Panc1 (cell line): ENCODE data around the gene BHLHE23. TPM values are rescaled to one million over a fixed set of nuclear protein-coding genes. Genes with fewer than 3 reads are reported as not detected.
"Not testable (repeated sequence)": the region's sequence is repeated elsewhere in the genome, so short reads cannot be mapped to it uniquely, and the experiment has no call there.

Source experiments
- ATAC-seq: fragments of 200-7000 bp; cut with Tn5 transposase; 2 replicates; pipeline ENCODE4 v1.9.1; 2020; ENCODE audit warnings: mild to moderate bottlenecking, moderate library complexity
- BruUV-seq: library from RNA; stranded (reverse); fragments of 400-500 nt; replicated peaks from 2 replicates; lab custom pipeline; 2021; lab: Mats Ljungman, UMichigan
- CTCF ChIA-PET: fragments of 300-600 bp; sonication (Branson Sonifier 250); formaldehyde crosslinking; loops from one replicate; lab custom pipeline; 2022; ENCODE audit warnings: antibody characterized with exemption; lab: Charles Lee
- POLR2A ChIA-PET: fragments of 300-600 bp; sonication (Branson Sonifier 250); formaldehyde crosslinking; loops from one replicate; lab custom pipeline; 2022; ENCODE audit warnings: antibody characterized with exemption; lab: Charles Lee
- DNase-seq: peaks from one replicate; pipeline ENCODE4 v3.0.0-alpha.2; 2010; ENCODE audit warnings: low read depth, low spot score
- H3K27ac ChIP-seq: 2 replicates; pipeline ENCODE4 v1.5.1; 2011; ENCODE audit warnings: mild to moderate bottlenecking, low read length, inconsistent platforms
- H3K27me3 ChIP-seq: fragments of 200-500 bp; sonication (Bioruptor generic); 2 replicates; pipeline ENCODE4 v1.6.0; 2014; ENCODE audit warnings: low read length, inconsistent platforms; ENCODE audit not compliant: control insufficient read depth, insufficient read depth
- H3K36me3 ChIP-seq: fragments of 200-500 bp; sonication (Bioruptor generic); 2 replicates; pipeline ENCODE4 v1.5.1; 2014; ENCODE audit warnings: inconsistent platforms, mild to moderate bottlenecking, low read length, moderate library complexity; ENCODE audit not compliant: control insufficient read depth, insufficient read depth
- H3K4me1 ChIP-seq: 2 replicates; pipeline ENCODE4 v1.5.1; 2011; ENCODE audit warnings: inconsistent platforms, mild to moderate bottlenecking, low read length, moderate library complexity; ENCODE audit not compliant: control insufficient read depth, insufficient read depth
- H3K4me3 ChIP-seq, 2 experiments: 2 replicates each; pipeline ENCODE4 v1.5.1; 2011 to 2012; ENCODE audit warnings: low read depth in 2 of 2, low read length in 2 of 2, mild to moderate bottlenecking in 2 of 2, inconsistent platforms in 1 of 2, moderate library complexity in 1 of 2
- H3K9me3 ChIP-seq: fragments of 200-500 bp; sonication (Bioruptor generic); 2 replicates; pipeline ENCODE4 v1.5.1; 2014; ENCODE audit warnings: low read depth, mild to moderate bottlenecking, inconsistent platforms, low read length, moderate library complexity; ENCODE audit not compliant: control insufficient read depth, insufficient read depth
- POLR2AphosphoS5 ChIP-seq: IDR thresholded peaks from 2 replicates; pipeline ENCODE4 v1.6.1; 2012; ENCODE audit warnings: mild to moderate bottlenecking, low read depth, low read length, moderate library complexity
- SIN3A ChIP-seq: IDR thresholded peaks from 2 replicates; pipeline ENCODE4 v1.6.1; 2012; ENCODE audit warnings: low read depth, mild to moderate bottlenecking, low read length, moderate library complexity, borderline replicate concordance; ENCODE audit not compliant: insufficient read depth
- TCF7L2 ChIP-seq: IDR thresholded peaks from 2 replicates; pipeline ENCODE4 v1.6.1; 2011; ENCODE audit warnings: mild to moderate bottlenecking, low read depth, low read length, inconsistent platforms
- in situ Hi-C: cut with HindIII; loops from 2 replicates; pipeline ENCODE4 v1.10.0; 2016; ENCODE audit warnings: low sequenced_read_pairs, low pct_unique_long_range_greater_than_20kb
- intact Hi-C: fragments of 100-400 bp; cut with micrococcal nuclease; formaldehyde crosslinking; loops from one replicate; pipeline ENCODE4 v1.10.0; 2022; ENCODE audit not compliant: unreplicated experiment
- total RNA-seq: library from RNA; stranded (reverse); gene quantifications from one replicate; pipeline ENCODE4 v1.2.1, GENCODE V29; 2021; ENCODE audit not compliant: unreplicated experiment
- TF ChIP-seq, protein P1 (sequence below), 2 experiments: IDR thresholded peaks; 2 replicates each; pipeline ENCODE4 v1.6.1; 2011 to 2012; ENCODE audit warnings: low read depth in 2 of 2, control low read depth in 1 of 2, low read length in 1 of 2, mild to moderate bottlenecking in 1 of 2, moderate library complexity in 1 of 2; ENCODE audit not compliant: insufficient read depth in 1 of 2
- TF ChIP-seq, protein P2 (sequence below): fragments of 450-650 bp; IDR thresholded peaks from 2 replicates; pipeline ENCODE4 v1.5.1; 2017; ENCODE audit warnings: mild to moderate bottlenecking

BHLHE23 gene
- total RNA-seq, 1 experiment from 2014 or later: not detected

- H3K27ac ChIP-seq: no peak overlapping the region
- H3K27me3 ChIP-seq: peaks cover 16% of the 10 kb centered on the region
- POLR2A ChIA-PET: no interaction called here
- no peak overlapping the region for H3K4me3 ChIP-seq
- no peaks in the 10 kb centered on the region for H3K4me1 ChIP-seq
- intact Hi-C loops: no loop called here
- in situ Hi-C loops: no loop called here
- H3K36me3 ChIP-seq: no peaks in the 10 kb centered on the region
- no TSS peak for BruUV-seq
- CTCF ChIA-PET: no interaction called here
- ATAC-seq (no peak), DNase-seq (no peak)
- H3K9me3 ChIP-seq: no peaks in the 10 kb centered on the region
- TF ChIP-seq TCF7L2 (no peak), SIN3A (no peak), POLR2AphosphoS5 (no peak)
- TF ChIP-seq, protein P1, sequence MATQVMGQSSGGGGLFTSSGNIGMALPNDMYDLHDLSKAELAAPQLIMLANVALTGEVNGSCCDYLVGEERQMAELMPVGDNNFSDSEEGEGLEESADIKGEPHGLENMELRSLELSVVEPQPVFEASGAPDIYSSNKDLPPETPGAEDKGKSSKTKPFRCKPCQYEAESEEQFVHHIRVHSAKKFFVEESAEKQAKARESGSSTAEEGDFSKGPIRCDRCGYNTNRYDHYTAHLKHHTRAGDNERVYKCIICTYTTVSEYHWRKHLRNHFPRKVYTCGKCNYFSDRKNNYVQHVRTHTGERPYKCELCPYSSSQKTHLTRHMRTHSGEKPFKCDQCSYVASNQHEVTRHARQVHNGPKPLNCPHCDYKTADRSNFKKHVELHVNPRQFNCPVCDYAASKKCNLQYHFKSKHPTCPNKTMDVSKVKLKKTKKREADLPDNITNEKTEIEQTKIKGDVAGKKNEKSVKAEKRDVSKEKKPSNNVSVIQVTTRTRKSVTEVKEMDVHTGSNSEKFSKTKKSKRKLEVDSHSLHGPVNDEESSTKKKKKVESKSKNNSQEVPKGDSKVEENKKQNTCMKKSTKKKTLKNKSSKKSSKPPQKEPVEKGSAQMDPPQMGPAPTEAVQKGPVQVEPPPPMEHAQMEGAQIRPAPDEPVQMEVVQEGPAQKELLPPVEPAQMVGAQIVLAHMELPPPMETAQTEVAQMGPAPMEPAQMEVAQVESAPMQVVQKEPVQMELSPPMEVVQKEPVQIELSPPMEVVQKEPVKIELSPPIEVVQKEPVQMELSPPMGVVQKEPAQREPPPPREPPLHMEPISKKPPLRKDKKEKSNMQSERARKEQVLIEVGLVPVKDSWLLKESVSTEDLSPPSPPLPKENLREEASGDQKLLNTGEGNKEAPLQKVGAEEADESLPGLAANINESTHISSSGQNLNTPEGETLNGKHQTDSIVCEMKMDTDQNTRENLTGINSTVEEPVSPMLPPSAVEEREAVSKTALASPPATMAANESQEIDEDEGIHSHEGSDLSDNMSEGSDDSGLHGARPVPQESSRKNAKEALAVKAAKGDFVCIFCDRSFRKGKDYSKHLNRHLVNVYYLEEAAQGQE (IDR thresholded peaks at IDR 0.05; ENCODE audit: insufficient read depth in 1 of 2, low read depth in 2 of 2, low read length in 1 of 2): no peak
- TF ChIP-seq, protein P2, sequence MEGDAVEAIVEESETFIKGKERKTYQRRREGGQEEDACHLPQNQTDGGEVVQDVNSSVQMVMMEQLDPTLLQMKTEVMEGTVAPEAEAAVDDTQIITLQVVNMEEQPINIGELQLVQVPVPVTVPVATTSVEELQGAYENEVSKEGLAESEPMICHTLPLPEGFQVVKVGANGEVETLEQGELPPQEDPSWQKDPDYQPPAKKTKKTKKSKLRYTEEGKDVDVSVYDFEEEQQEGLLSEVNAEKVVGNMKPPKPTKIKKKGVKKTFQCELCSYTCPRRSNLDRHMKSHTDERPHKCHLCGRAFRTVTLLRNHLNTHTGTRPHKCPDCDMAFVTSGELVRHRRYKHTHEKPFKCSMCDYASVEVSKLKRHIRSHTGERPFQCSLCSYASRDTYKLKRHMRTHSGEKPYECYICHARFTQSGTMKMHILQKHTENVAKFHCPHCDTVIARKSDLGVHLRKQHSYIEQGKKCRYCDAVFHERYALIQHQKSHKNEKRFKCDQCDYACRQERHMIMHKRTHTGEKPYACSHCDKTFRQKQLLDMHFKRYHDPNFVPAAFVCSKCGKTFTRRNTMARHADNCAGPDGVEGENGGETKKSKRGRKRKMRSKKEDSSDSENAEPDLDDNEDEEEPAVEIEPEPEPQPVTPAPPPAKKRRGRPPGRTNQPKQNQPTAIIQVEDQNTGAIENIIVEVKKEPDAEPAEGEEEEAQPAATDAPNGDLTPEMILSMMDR: no peak
Observed at GRCh38 chr20:63036291-63036690, 29.5 kb upstream of the BHLHE23 start.

- in situ Hi-C loops (no loop called here), intact Hi-C loops (no loop called here)
- DNase-seq (no peak), ATAC-seq (no peak)
- TF ChIP-seq, protein P1 (IDR thresholded peaks at IDR 0.05; ENCODE audit: insufficient read depth in 1 of 2, low read depth in 2 of 2, low read length in 1 of 2): no peak
- TF ChIP-seq, protein P2: no peak
- no peak for TF ChIP-seq POLR2AphosphoS5
- no peak for TF ChIP-seq SIN3A
- no peak for TF ChIP-seq TCF7L2
- Histone ChIP-seq H3K27me3 (peaks cover 11% of the 10 kb centered on the region), H3K36me3 (no peaks in the 10 kb centered on the region), H3K4me1 (no peaks in the 10 kb centered on the region), H3K27ac (no peak overlapping the region), H3K4me3 (no peak overlapping the region), H3K9me3 (no peaks in the 10 kb centered on the region)
- CTCF ChIA-PET: no interaction called here
- BruUV-seq: no TSS peak
- POLR2A ChIA-PET: no interaction called here
Observed at GRCh38 chr20:63035603-63036185, 28.9 kb upstream of the BHLHE23 start.

- DNase-seq, CTCF ChIA-PET, H3K4me3 ChIP-seq, H3K27me3 ChIP-seq, H3K9me3 ChIP-seq, in situ Hi-C loops, H3K36me3 ChIP-seq, ATAC-seq, POLR2A ChIA-PET, H3K27ac ChIP-seq, H3K4me1 ChIP-seq, intact Hi-C loops, BruUV-seq: not testable (repeated sequence)
Observed at GRCh38 chr20:63034710-63035602, 28.2 kb upstream of the BHLHE23 start.
